Epithelial cell of esophagus (primary cell): ENCODE measurements around the gene COX5A.

ENCODE experiments used
- DNase-seq: peaks from one replicate; pipeline ENCODE4 v3.0.0; 2010; ENCODE audit warnings: low read depth
- H3K4me3 ChIP-seq: 2 replicates; pipeline ENCODE4 v1.5.1; 2011; ENCODE audit warnings: mild to moderate bottlenecking, low read length, control low read depth
- TF ChIP-seq, protein P1 (sequence below): IDR thresholded peaks from 2 replicates; pipeline ENCODE4 v1.5.1; 2011; ENCODE audit warnings: low read depth, mild to moderate bottlenecking, low read length, control low read depth, inconsistent platforms; ENCODE audit not compliant: insufficient read depth; ENCODE audit errors: missing control alignments

COX5A gene

GRCh38 chr15:74960286-74960685 is 22.4 kb upstream of the COX5A start:
- no peak for DNase-seq
- no peak overlapping the region for H3K4me3 ChIP-seq
- TF ChIP-seq, protein P1, sequence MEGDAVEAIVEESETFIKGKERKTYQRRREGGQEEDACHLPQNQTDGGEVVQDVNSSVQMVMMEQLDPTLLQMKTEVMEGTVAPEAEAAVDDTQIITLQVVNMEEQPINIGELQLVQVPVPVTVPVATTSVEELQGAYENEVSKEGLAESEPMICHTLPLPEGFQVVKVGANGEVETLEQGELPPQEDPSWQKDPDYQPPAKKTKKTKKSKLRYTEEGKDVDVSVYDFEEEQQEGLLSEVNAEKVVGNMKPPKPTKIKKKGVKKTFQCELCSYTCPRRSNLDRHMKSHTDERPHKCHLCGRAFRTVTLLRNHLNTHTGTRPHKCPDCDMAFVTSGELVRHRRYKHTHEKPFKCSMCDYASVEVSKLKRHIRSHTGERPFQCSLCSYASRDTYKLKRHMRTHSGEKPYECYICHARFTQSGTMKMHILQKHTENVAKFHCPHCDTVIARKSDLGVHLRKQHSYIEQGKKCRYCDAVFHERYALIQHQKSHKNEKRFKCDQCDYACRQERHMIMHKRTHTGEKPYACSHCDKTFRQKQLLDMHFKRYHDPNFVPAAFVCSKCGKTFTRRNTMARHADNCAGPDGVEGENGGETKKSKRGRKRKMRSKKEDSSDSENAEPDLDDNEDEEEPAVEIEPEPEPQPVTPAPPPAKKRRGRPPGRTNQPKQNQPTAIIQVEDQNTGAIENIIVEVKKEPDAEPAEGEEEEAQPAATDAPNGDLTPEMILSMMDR = no peak

DNA sequence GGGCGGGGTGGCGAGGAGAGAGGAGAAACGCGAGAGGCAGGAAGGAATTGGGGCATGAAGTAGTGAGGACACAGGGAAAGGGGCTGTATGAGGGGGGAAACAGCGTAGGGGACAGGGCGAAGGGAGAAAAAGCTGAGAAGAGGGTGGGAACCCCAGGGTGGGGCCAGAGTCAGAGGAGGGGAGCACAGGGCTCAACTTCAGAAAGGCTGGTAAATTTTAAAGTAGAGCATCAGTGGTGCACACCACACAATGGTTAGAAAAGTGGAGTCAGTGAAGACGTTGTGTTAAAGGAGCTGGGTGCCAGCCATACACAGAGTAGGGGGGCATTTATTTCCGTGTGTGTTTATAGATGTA is 21.7 kb upstream of the COX5A start:
- TF ChIP-seq, protein P1 = no peak

GRCh38 chr15:74958908-74959585 is 21.2 kb upstream of the COX5A start:
- peak overlapping the region; percentile 15 for H3K4me3 ChIP-seq
- no peak for DNase-seq

More for the DNA sequence above, 21.7 kb upstream of the COX5A start:
- no peak overlapping the region for H3K4me3 ChIP-seq
- no peak for DNase-seq

DNA sequence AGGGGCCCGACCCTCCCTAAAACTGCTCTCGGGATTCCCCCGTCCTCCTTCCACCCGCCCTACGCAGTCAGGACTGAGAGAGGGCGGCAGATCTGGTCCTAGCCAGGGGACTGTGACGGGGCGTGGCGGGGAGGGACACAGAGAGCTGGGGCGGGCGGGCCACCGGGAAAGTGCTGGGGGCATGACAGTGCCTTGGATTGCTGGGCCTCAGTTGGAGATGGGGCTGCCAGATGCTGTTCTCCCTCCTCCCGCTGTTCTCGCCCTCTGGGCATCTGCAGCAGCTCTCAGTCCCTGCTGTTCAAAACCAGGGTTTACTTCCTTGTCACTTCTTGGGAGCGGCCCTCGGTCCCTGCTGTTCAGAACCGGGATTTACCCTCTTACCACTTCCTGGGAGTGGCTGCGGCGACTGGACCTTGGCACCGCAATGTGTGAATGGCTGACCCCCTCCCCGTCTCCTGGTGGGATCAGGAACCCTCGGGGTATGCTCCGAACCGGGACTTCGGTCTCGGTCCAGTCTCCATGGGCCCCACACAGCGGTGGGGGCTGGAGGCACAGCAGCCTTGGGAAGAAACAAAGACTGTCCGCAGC is 20.5 kb upstream of the COX5A start:
- peak overlapping the region; percentile 15 for H3K4me3 ChIP-seq
- DNase-seq = peak; percentile 34
- TF ChIP-seq, protein P1 = peak; percentile 23

More at GRCh38 chr15:74958908-74959585, 21.2 kb upstream of the COX5A start:
- TF ChIP-seq, protein P1 = no peak

- TF ChIP-seq, protein P1 = no peak
- DNase-seq = no peak
- H3K4me3 ChIP-seq = peak overlapping the region; percentile 51
Measured at GRCh38 chr15:74957476-74958035, 19.7 kb upstream of the COX5A start.

DNA sequence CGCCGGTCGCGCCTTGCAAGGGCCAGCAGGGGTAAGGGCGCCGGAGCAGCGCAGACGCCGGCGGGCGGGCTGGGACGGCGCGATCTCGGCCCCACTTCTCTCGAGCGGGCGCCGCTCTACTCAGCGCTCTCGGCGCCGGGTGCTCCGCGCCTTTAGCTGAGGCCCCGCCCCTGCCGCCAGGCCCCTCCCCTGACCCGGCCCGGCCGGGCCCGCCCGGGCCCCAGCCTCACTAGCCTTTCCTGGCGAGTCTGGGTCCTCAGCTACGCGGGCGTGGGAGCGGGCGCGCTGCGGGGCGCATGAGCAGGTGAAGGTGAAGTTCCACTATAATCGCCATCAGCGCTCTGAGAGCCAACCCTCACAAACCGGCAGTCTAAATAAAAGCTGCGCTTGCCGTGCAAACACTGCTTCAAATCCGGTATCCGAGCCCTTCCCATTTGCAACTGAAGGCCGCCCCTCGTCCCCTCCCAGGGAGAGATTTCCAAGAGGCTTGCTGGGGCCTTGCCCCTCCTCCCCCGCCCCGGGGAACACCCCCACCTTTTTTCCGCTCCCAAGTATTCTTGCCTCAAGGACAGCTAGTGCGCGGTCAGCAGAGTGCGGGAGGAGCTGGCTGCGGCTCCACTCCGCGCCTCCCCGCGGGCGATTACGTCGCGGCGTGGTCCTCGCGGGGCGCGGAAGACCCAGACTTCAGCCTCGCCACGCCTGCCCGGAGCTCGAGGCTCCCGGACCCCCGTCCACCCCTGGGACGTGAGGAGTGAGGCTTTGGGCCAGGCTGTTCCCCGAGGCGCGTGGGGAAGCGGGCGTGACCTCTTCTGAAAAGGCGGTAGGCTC is 19.0 kb upstream of the COX5A start, which contains the start of gene RPP25:
Gene RPP25, minus strand, starts transcription at position 125 of the 828 bp plus-strand sequence. CDS start 189 bp downstream, outside the sequence.
- peak within 1 kb of the TSS; percentile 51 for H3K4me3 ChIP-seq
- DNase-seq = peak; percentile 71
- TF ChIP-seq, protein P1 = no peak
